ENCODE results near the gene SRP54. TPM values are rescaled to one million over a fixed set of nuclear protein-coding genes. Genes with fewer than 3 reads are reported as not detected.
"Not testable (repeated sequence)": the region's sequence is repeated elsewhere in the genome, so short reads cannot be mapped to it uniquely, and the experiment has no call there.

The SRP54 gene
- polyA plus RNA-seq, 12 donors: 37.7 to 70.3 (median 49.5) TPM; not detected in 1

- DNase-seq: no peak
Measured at GRCh38 chr14:34981743-34982420, 910 bp upstream of the SRP54 start.

DNA sequence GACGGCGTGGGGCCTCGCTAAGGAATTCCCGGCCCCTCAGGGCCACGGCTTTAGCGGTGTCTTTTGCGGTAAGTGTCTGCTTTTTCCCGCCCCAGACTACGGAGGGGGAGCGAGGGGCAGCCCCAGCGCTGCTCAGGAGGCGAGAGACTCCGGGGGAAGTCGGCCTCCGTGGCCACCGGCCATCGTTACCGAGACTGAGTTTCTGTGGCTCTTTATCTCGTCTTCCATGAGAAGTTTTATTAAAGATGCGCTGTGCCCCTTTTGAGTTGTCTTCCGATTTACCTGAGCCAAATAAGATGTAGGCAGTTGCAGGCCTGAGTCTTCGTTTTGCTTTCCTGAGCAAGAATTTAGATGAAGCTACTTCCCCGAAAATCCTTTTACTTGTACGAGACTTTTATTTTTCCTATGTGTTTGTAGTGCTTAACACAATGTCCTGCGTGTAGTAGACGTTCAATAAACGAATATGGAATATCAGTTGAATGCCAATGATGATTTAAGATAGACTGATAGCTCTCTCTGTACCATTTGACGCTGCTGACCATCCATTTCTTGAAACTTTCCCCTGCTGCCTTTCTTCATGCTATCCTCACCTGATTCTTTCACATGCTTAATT is 462 bp downstream of the SRP54 start:
- DNase-seq: no peak

DNA sequence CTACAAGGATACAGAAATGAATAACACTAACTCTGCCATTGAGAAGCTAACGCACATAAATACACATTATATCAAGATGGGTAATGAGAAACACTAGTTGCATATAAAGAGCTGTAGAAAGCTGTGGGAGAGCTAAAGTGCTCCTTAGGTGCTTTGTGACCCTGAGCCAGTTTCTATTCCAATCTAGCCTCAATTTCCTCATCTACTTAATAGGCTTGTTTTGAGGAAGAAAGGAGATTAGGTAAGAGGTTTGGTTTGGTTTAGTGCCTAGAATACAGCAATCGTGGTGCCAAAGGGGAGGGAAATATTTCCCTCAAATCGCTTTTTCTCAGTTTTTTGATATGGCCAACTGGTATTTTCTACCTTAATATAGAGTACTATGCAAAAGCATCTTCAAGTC is 994 bp downstream of the SRP54 start:
- no peak for DNase-seq

DNA sequence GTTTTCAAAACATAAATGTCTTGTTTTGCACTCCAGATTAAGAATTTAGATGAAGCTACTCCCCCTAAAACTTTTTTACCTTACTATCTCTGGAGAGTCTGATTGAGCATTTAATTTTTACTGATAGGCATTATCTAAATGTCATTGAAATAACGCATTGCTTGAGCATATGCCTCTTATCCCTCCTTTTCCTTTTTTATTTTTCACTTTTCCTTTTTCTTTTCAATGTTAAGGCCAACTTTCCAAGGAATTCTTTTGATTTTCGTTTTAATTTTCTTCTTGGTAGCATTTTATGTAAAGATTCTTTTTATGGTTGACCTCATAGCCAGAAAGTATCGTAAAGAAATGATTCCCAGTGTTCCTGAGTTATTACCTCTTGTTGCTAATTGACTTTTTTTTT is 2.9 kb downstream of the SRP54 start:
- no peak for DNase-seq

GRCh38 chr14:34987180-34987579 is 4.4 kb downstream of the SRP54 start:
- DNase-seq: no peak

DNA sequence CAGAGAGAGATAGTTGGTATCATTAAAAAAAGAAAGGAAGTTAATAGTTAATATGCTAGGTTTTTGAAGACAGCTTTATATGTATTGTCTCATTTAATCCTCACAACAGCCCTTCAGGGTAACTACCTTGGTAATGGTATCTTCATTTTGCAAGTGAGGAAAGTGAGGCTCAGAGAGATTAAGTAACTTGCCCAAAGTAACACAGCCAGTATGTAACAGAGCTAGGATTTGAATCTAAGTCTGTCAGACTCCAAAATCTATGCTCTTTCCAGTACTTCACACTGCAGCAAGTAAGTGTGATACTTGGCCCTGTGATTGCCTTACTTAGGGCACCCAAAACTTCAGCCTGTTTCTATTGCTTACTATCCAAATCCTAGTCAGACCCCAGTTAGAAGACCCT is 7.0 kb downstream of the SRP54 start:
- no peak for DNase-seq

- DNase-seq: no peak
Measured at GRCh38 chr14:34993426-34993825, 10.6 kb downstream of the SRP54 start.

DNA sequence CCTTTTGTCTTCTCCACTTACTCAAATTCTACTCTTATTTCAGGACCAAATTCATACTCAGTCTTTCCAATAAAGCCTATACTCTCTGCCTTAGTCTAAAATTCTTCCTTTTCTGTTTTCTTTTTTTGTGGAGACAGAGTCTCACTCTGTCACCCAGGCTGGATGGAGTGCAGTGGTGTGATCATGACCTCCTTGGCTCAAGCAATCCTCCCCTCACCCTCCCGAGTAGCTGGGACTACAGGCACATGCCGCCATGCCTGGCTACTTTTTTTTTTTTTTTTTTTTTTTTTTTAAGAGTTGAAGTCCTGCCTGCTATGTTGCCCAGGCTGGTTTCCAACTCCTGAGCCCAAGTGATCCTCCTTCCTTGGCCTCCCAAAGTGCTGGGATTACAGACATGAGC is 11.9 kb downstream of the SRP54 start:
- DNase-seq: no peak

DNA sequence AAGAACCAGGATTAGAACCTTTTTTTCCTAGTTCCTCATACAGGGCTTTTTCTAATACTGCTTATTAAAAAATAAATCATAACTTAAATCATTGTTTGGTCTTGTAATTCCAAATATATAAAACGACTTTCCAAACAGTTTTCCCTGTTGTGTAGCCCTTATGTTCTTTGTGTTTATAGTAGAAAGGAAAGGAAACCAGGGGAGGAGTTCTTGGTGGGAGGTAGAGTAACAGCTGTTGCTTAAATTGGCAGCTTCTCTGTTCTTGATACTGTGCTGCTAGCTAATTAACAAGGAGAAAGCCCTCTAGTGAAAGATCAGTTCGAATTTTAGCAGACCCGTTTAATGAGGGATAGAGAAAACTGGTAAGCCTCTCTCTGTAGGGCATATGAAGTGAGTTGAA is 15.0 kb downstream of the SRP54 start:
- no peak for DNase-seq

GRCh38 chr14:34999500-34999899 is 16.7 kb downstream of the SRP54 start:
- DNase-seq: no peak

- no peak for DNase-seq
Measured at GRCh38 chr14:35001621-35002020, 18.8 kb downstream of the SRP54 start.

DNA sequence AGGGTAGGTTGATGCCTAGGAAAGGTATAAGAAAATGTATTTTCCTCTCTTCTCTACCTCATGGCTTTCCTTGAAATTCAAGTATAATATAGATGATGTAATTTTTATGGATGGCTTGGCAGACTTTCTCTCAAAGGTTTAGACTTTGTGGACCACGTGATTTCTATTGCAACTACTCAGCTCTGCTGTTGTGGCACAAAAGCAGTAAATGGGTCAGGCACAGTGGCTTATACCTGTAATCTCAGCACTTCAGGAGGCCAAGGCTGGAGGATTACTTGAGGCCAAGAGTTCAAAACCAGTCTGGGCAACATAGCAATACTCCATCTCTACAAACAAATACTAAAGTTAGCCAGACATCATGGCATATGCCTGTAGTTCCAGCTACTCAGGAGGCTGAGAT is 22.0 kb downstream of the SRP54 start:
- no peak for DNase-seq

GRCh38 chr14:35016568-35016967 is 33.8 kb downstream of the SRP54 start:
- no peak for DNase-seq

DNA sequence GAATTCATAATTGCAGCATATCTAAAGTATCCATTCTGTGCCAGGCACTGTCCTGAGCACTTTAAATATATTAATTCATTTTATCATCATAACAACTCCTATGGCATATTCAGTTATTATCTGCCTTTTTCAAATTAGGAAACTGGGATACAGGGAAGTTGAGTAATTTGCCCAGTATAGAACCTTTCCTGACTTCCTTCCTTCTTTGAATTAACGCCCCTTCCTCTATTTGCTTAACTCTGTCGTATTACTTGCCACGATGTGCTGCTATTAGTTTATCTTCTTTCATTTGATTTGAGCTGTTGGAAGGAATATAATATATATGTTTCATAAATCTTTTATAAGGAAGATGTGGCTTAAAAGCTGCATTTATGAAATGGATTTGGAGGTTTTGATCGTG is 37.9 kb downstream of the SRP54 start:
- DNase-seq: no peak

GRCh38 chr14:35028435-35028834 is 45.6 kb downstream of the SRP54 start:
- no peak for DNase-seq

DNA sequence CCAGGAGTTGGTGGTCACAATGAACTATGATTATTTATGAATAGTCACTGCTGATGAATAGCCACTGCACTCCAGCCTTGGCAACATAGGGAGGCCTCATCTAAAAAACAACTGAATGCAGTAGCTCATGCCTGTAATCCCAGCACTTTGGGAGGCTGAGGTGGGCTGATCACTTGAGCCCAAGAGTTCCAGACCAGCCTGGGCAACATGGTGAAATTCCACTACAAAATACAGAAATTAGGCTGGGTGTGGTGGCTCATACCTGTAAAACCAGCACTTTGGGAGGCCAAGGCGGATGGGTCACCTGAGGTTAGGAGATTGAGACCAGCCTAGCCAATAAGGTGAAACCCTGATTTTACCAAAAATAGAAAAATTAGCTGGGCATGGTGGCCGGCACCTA is 49.8 kb downstream of the SRP54 start:
- no peak for DNase-seq

- DNase-seq: no peak
Measured at GRCh38 chr14:35034440-35034833, 51.6 kb downstream of the SRP54 start.

DNA sequence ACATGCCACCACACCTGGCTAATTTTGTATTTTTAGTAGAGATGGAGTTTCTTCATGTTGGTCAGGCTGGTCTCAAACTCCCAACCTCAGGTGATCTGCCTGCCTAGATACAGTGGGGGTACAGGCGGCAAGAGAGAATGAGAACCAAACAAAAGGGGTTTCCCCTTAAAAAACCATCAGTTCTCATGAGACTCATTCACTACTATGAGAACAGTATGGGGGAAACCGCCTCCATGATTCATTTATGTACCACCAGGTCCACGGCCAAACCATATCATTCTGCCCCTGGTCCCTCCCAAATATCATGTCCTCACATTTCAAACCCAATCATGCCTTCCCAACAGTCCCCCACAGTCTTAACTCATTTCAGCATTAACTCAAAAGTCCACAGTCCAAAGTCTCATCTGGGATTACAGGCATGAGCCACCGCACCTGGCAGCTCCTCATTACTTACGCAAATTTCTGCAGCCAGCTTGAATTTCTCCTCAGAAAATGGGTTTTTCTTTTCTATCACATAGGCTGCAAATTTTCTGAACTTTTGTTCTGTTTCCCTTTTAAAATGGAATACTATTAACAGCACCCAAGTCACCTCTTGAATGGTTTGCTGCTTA is 52.3 kb downstream of the SRP54 start:
- not testable (repeated sequence) for DNase-seq

GRCh38 chr14:35038312-35038711 is 55.5 kb downstream of the SRP54 start:
- DNase-seq: not testable (repeated sequence)

- DNase-seq: no peak
Measured at GRCh38 chr14:35042632-35043031, 59.8 kb downstream of the SRP54 start.

- no peak for DNase-seq
Measured at GRCh38 chr14:35043046-35043445, 60.3 kb downstream of the SRP54 start.

DNA sequence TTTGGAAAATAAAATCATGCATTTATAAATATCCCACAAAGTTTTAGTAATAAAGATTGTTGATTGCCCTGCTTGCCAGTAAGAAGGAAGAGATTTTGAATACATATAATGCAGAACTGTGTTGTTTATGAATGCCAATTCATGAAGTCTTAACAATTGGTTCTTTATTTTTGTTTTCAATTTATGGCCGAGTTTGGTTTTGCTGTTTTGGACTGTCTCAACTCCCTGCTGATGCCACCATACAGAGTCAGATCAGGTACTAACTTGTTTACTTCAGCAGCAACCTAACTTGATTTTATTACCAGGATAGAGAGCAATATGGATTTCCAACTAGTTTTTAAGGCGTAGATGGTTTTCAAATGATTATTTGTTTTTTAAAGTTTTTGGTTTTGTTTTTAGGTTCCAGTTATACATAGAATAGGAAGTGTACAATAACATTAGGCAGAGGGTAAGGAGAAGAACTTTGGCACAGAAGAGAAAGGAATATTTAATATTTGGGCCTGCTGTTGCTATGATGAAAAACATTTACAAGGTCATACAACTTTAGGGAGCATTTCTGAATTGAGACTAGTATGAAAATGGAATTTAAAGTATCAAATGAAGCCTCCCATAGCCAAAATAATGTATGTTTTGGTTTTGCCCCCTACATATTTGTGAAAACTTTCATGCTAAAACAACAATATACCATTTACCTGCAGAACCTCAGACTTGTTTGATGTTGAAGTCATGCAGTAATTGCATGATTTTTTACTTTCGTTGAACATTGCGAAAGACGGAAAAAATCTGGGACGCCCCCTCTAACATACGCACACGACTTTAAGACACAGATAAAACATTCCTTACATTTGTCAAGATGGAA is 62.4 kb downstream of the SRP54 start:
- DNase-seq: no peak

DNA sequence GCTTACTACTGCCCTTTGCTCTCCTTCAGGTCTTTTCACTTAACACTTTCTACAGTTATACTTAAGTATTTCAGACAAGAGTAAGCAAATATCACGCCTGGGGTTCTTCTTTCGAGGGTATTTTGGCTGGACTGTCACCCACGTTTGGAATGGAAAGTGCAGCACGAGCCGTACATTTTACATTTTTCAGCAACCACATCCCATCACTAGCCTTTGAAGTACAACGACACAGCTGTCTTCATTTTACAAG is 62.9 kb downstream of the SRP54 start:
- no peak for DNase-seq
